Adrenal gland (tissue), 5 donors: ENCODE measurements around the gene EPC1.

Experiments used
- POLR2A ChIP-seq, 2 donors: fragments of 450-650 bp; IDR thresholded peaks; one replicate each; pipeline ENCODE4 v1.6.1; 2017; ENCODE audit warnings: antibody characterized with exemption in 2 of 2, mild to moderate bottlenecking in 2 of 2, moderate library complexity in 1 of 2
- TF ChIP-seq, protein P1 (sequence below), 6 experiments: fragments of 450-650 bp in 4 of 6; fragments of 200-600 bp in 2 of 6; sonication (generic) in 1 of 6; IDR thresholded peaks; 1 replicate in 5 of 6; 2 replicates in 1 of 6; pipeline versions ENCODE4 v1.5.1 to v1.8.0; 2016 to 2021; ENCODE audit warnings: antibody characterized with exemption in 6 of 6, mild to moderate bottlenecking in 2 of 6, moderate library complexity in 1 of 6
- donor health status: DM: no; HTN: no; CAD: no.

GRCh38 chr10:32279795-32280194 is 67.2 kb downstream of the EPC1 start:
- no peak for TF ChIP-seq POLR2A (IDR thresholded peaks at IDR 0.05)
- TF ChIP-seq, protein P1, sequence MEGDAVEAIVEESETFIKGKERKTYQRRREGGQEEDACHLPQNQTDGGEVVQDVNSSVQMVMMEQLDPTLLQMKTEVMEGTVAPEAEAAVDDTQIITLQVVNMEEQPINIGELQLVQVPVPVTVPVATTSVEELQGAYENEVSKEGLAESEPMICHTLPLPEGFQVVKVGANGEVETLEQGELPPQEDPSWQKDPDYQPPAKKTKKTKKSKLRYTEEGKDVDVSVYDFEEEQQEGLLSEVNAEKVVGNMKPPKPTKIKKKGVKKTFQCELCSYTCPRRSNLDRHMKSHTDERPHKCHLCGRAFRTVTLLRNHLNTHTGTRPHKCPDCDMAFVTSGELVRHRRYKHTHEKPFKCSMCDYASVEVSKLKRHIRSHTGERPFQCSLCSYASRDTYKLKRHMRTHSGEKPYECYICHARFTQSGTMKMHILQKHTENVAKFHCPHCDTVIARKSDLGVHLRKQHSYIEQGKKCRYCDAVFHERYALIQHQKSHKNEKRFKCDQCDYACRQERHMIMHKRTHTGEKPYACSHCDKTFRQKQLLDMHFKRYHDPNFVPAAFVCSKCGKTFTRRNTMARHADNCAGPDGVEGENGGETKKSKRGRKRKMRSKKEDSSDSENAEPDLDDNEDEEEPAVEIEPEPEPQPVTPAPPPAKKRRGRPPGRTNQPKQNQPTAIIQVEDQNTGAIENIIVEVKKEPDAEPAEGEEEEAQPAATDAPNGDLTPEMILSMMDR (IDR thresholded peaks at IDR 0.05), result no peak
